Right cardiac atrium (tissue), 5 donors: ENCODE results near the gene UTP11. TPM values are rescaled to one million over a fixed set of nuclear protein-coding genes. Genes with fewer than 3 reads are reported as not detected.
A peak's percentile ranks its signal among the peaks of the same experiment; 100 is the strongest.

Experiments used
- ATAC-seq, 2 donors: fragments of 200-7000 bp; cut with Tn5 transposase; one replicate each; pipeline versions ENCODE4 v1.8.0 to v1.9.1; 2020; ENCODE audit warnings: moderate library complexity in 2 of 2, mild to moderate bottlenecking in 1 of 2
- DNase-seq, 3 donors: peaks; one replicate each; pipeline ENCODE4 v3.0.0-alpha.2; 2020
- H3K27ac ChIP-seq: one replicate; pipeline ENCODE4 v1.5.1; 2013; ENCODE audit warnings: mild to moderate bottlenecking, low read length, control low read depth, moderate library complexity
- H3K27me3 ChIP-seq: one replicate; pipeline ENCODE4 v1.6.1; 2013; ENCODE audit not compliant: control insufficient read depth, insufficient read depth
- H3K4me1 ChIP-seq: one replicate; pipeline ENCODE4 v1.6.1; 2013; ENCODE audit warnings: low read length; ENCODE audit not compliant: control insufficient read depth, insufficient read depth
- H3K4me3 ChIP-seq: one replicate; pipeline ENCODE4 v1.5.1; 2013; ENCODE audit warnings: low read length, control low read depth
- H3K9me3 ChIP-seq: one replicate; pipeline ENCODE4 v1.6.1; 2013; ENCODE audit warnings: low read length; ENCODE audit not compliant: control insufficient read depth
- WGBS: extraction: QIAGEN DNeasy Blood & Tissue Kit; methylation state at CpG from one replicate; pipeline ENCODE4 v1.1.7; 2013; 5-methylcytosine and 5-hydroxymethylcytosine counted together
- intact Hi-C, 4 donors: fragments of 100-400 bp; cut with DNase I; formaldehyde crosslinking; loops; one replicate each; pipeline versions ENCODE4 v1.11.0 to v1.14.0; 2022 to 2023
- polyA plus RNA-seq: library from polyadenylated mRNA; stranded (reverse); fragments of 200-250 nt; gene quantifications from one replicate; pipeline ENCODE4 v1.2.3, GENCODE V29; 2013
- total RNA-seq, 4 donors: library from RNA; stranded (reverse); fragmentation: NEBNext Ultra II Directional; extraction: Animal tissue kit (Norgen Biotek cat#: 25700); gene quantifications; one replicate each; pipeline ENCODE4 v1.2.1, GENCODE V29; 2021
- donor health status: healthy with polysubstance abuse.
- donor health status: DM: no; HTN: yes; CAD: no.
- donor health status: DM: no; HTN: no; CAD: no.
- donor health status: DM: no; HTN: yes; CAD: no; lungs with severe emphysema.
- donor health status: DM: yes; HTN: yes; CAD: no.

UTP11 gene
- total and polyA plus RNA-seq, 5 donors: 25.5 to 34.5 (median 30.1) TPM

DNA sequence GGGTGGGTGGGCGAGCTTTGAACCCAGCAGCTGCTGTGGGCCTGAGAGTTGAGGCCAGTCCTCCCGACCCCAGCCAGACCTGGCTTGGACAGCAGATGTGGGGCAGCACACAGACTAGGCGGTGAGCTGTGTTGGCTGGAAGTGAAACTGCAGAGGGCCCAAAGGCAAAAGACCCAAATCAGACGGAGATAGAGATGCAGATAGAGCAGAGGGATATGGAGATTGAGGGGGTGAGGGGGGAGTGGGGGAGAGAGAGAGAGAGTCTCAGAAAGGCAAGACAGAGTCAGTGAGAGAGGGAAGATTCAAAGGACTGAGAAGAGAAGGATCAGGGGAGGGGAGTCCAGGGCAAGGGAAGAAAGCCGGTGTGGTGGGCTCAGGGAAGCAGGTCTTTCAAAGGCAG, 51.1 kb downstream of the UTP11 start:
- ATAC-seq (no peak), DNase-seq (no peak)
- no peaks in the 10 kb centered on the region for H3K4me1 ChIP-seq
- no peak overlapping the region for H3K27ac ChIP-seq
- WGBS: 71% methylated on average over 5 of the region's 5 CpGs
- no peaks in the 10 kb centered on the region for H3K27me3 ChIP-seq
- intact Hi-C loops: no loop called here
- no peak overlapping the region for H3K4me3 ChIP-seq
- H3K9me3 ChIP-seq: no peaks in the 10 kb centered on the region

DNA sequence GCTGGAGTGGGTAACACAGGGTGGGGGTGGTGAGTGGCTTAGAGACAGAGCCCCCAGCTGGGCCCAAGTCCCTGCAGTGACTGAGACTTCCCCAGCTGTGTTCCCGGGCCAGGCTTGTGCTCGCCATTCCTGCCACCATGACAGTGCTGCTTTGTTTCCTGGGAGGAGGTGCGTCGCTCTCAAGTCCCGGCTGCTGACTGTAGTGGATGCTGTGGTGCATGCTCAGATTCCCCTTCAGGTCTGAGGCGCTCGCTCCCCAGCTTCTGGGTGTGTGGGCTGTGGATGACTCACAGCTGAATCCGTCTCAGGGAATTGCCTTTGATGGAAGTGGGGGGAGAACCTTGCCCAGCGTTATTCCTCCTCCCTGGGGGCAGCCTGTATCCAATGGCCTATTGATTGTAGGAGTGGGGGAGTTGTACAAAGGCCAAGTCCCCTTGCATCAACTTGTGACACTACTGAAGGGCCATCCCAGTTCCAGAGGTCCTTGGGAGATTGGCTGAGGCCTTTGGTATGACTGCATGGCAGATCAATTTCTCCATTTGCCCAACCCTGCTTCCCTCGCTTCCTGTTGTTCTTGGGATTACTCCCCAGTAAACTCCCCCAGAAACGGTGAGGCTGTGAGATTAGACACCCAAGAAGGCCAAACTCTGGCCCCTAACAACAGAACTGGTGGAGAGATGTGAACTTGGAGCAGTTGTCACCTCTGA, 51.8 kb downstream of the UTP11 start:
- no peaks in the 10 kb centered on the region for H3K27me3 ChIP-seq
- 46% methylated on average over 11 of the region's 11 CpGs for WGBS
- H3K9me3 ChIP-seq: no peaks in the 10 kb centered on the region
- H3K27ac ChIP-seq: no peak overlapping the region
- no peaks in the 10 kb centered on the region for H3K4me1 ChIP-seq
- no peak overlapping the region for H3K4me3 ChIP-seq
- ATAC-seq: peak in 1 of 2 donors; percentile 40
- no peak for DNase-seq
- intact Hi-C loops: no loop called here

DNA sequence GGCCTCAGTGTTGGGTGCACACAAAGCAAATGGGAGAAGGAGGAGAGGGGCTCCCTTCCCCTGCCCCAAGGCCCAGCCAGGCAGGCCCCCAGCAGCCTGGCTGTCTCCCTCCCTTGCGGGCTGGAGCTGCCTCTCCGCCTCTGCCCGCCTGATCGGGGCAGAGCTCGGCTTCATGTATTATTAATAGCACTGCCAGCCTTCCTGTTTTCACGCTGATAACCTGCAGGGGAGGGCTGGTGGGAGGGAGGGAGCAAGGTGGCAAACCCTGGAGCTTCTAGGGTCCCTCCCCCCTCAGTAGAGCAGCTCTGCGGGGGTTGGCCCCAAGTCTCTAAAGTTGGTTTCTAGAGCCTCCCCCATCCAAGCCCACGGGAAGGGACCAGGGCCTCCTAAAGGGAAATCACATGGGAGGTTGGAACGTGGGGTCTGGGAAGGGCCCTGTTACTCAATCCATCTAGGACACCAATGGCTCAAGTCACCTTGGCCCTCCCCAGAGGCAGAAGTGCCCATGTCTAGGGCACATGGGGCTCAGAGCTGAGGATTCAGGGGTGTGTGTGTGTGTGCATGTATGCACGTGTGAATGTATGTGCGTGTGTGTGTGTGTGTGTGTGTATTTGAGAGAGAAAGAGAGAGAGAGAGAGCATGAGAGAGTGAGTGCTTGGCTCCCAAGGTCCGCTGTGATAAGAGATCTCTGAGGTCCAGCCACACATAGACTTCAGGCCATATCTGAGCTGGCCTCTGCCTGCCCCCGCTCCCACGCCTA, 55.9 kb downstream of the UTP11 start:
- ATAC-seq: no peak

GRCh38 chr1:38068980-38069340, 56.4 kb downstream of the UTP11 start:
- Histone ChIP-seq H3K9me3 (no peaks in the 10 kb centered on the region), H3K27me3 (no peaks in the 10 kb centered on the region), H3K4me1 (no peaks in the 10 kb centered on the region), H3K27ac (no peak overlapping the region), H3K4me3 (no peak overlapping the region)
- intact Hi-C loops: no loop called here
- ATAC-seq (no peak), DNase-seq (no peak)
- 86% methylated on average over 3 of the region's 3 CpGs for WGBS

More for the DNA sequence above, 55.9 kb downstream of the UTP11 start:
- intact Hi-C loops: no loop called here
- no peaks in the 10 kb centered on the region for H3K27me3 ChIP-seq
- no peak overlapping the region for H3K4me3 ChIP-seq
- no peaks in the 10 kb centered on the region for H3K4me1 ChIP-seq
- no peak overlapping the region for H3K27ac ChIP-seq
- WGBS: 40% methylated on average over 14 of the region's 14 CpGs
- DNase-seq: no peak
- no peaks in the 10 kb centered on the region for H3K9me3 ChIP-seq

GRCh38 chr1:38071312-38072256, 59.0 kb downstream of the UTP11 start:
- no peak overlapping the region for H3K4me3 ChIP-seq
- no peaks in the 10 kb centered on the region for H3K9me3 ChIP-seq
- no peak overlapping the region for H3K27ac ChIP-seq
- H3K27me3 ChIP-seq: no peaks in the 10 kb centered on the region
- no peaks in the 10 kb centered on the region for H3K4me1 ChIP-seq
- ATAC-seq (no peak), DNase-seq (no peak)
- intact Hi-C loops: no loop called here
- WGBS: 53% methylated on average over 10 of the region's 10 CpGs

DNA sequence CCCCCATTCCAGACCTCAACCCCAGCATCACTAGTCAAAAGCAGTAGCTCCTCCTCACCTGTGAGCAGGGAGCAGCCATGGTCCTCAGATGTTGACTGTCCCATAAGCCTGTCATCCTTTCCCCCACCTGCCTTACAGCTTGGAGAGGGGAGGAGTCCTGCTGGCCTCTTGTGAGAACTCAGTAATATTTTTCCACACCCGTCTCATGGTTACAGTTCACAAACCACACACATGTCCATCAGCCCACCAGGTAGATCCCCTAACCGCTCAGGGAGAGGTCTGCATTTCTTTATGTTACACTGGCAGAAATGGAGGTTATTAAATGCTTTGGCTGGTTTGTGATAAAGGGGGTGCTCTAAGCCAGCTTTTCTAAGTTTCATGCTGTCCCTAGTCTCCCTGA, 60.3 kb downstream of the UTP11 start:
- Histone ChIP-seq H3K4me1 (no peaks in the 10 kb centered on the region), H3K27ac (no peak overlapping the region), H3K4me3 (no peak overlapping the region), H3K27me3 (no peaks in the 10 kb centered on the region), H3K9me3 (no peaks in the 10 kb centered on the region)
- WGBS: 80% methylated on average over 2 of the region's 2 CpGs
- ATAC-seq (no peak), DNase-seq (no peak)
- intact Hi-C loops: no loop called here

- no peak overlapping the region for H3K4me3 ChIP-seq
- intact Hi-C loops: no loop called here
- no peaks in the 10 kb centered on the region for H3K4me1 ChIP-seq
- ATAC-seq: no peak
- no peaks in the 10 kb centered on the region for H3K27me3 ChIP-seq
- H3K27ac ChIP-seq: no peak overlapping the region
- DNase-seq: no peak
- WGBS: 47% methylated on average over 9 of the region's 9 CpGs
- H3K9me3 ChIP-seq: no peaks in the 10 kb centered on the region
Observed at GRCh38 chr1:38073534-38074301, 61.2 kb downstream of the UTP11 start.

- no peaks in the 10 kb centered on the region for H3K9me3 ChIP-seq
- H3K27me3 ChIP-seq: no peaks in the 10 kb centered on the region
- ATAC-seq (no peak), DNase-seq (no peak)
- H3K4me1 ChIP-seq: no peaks in the 10 kb centered on the region
- H3K4me3 ChIP-seq: no peak overlapping the region
- H3K27ac ChIP-seq: no peak overlapping the region
- intact Hi-C loops: no loop called here
- 85% methylated on average over 4 of the region's 4 CpGs for WGBS
Observed at GRCh38 chr1:38074302-38074677, 61.8 kb downstream of the UTP11 start.
